ENCODE measurements around the gene REV3L. TPM values are rescaled to one million over a fixed set of nuclear protein-coding genes. Genes with fewer than 3 reads are reported as not detected.

REV3L gene
- total and polyA plus RNA-seq, 4 donors: 3.8 to 17.7 (median 11.2) TPM

DNA sequence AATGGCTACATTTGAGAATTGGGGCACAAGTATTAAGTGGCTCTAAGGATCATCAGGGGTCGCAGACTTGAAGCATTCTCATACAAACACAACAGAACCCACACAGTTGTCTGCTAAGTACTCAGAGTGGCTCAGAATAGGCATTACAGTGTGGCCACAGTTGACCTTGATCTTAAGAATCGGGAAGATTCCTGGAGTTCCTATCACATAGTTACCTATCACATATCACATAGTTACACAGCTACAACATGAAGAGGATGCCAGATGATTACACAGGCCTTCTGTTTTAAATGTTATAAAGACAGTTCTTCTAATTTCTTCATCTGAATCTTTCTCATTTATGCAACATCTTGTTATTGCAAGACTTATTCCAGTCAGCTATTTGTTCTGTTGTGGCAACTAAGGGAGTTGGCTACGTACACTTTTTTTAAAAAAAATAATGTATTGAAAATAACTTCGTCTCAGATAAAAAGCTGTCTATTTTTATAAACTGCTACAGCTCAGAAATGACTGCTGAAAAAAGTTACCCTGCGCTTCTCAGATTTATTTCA lies 129.0 kb downstream of the REV3L start:
- Histone ChIP-seq H3K9ac (ENCODE audit: low read depth in 1 of 2, low read length in 2 of 2) (no peak overlapping the region), H3K9me3 (ENCODE audit: control insufficient read depth in 4 of 4, low read length in 3 of 4) (no peaks in the 10 kb centered on the region), H3K27me3 (ENCODE audit: control insufficient read depth in 4 of 4, insufficient read depth in 4 of 4, low read length in 3 of 4) (no peaks in the 10 kb centered on the region), H3K4me3 (ENCODE audit: low read depth in 1 of 3, low read length in 3 of 3) (no peak overlapping the region), H3K27ac (ENCODE audit: low read depth in 1 of 2, low read length in 2 of 2) (no peak overlapping the region), H3K36me3 (ENCODE audit: control insufficient read depth in 4 of 4, insufficient read depth in 3 of 4, low read depth in 1 of 4, low read length in 3 of 4) (peaks cover 0 to 20% (median 7%) of the 10 kb centered on the region in 4 donors), H3K4me1 (ENCODE audit: control insufficient read depth in 4 of 4, insufficient read depth in 4 of 4, low read length in 3 of 4) (peaks cover 0 to 4% (median under 1%) of the 10 kb centered on the region in 4 donors)
- TF ChIP-seq FOXA2 (IDR thresholded peaks at IDR 0.05) (no peak), HNF4A (conservative IDR thresholded peaks at IDR 0.05) (no peak), YY1 (IDR thresholded peaks at IDR 0.05) (no peak), HNF4G (IDR thresholded peaks at IDR 0.05) (no peak), RXRA (IDR thresholded peaks at IDR 0.05) (no peak), RAD21 (IDR thresholded peaks at IDR 0.05) (no peak), NR2F2 (IDR thresholded peaks at IDR 0.05) (no peak), FOXA1 (IDR thresholded peaks at IDR 0.05) (no peak), GABPA (IDR thresholded peaks at IDR 0.05 in 1 of 2, conservative IDR thresholded peaks at IDR 0.05 in 1 of 2) (no peak), EGR1 (IDR thresholded peaks at IDR 0.05; ENCODE audit: low read depth in 2 of 2) (no peak)
- TF ChIP-seq, protein P1, sequence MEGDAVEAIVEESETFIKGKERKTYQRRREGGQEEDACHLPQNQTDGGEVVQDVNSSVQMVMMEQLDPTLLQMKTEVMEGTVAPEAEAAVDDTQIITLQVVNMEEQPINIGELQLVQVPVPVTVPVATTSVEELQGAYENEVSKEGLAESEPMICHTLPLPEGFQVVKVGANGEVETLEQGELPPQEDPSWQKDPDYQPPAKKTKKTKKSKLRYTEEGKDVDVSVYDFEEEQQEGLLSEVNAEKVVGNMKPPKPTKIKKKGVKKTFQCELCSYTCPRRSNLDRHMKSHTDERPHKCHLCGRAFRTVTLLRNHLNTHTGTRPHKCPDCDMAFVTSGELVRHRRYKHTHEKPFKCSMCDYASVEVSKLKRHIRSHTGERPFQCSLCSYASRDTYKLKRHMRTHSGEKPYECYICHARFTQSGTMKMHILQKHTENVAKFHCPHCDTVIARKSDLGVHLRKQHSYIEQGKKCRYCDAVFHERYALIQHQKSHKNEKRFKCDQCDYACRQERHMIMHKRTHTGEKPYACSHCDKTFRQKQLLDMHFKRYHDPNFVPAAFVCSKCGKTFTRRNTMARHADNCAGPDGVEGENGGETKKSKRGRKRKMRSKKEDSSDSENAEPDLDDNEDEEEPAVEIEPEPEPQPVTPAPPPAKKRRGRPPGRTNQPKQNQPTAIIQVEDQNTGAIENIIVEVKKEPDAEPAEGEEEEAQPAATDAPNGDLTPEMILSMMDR (IDR thresholded peaks at IDR 0.05; ENCODE audit: low read depth, low read length, missing input control): no peak
- TF ChIP-seq, protein P2, sequence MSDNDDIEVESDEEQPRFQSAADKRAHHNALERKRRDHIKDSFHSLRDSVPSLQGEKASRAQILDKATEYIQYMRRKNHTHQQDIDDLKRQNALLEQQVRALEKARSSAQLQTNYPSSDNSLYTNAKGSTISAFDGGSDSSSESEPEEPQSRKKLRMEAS (IDR thresholded peaks at IDR 0.05): no peak
- WGBS: 90% methylated on average over 5 of the region's 5 CpGs
- no peak for DNase-seq (ENCODE audit: low spot score)

DNA sequence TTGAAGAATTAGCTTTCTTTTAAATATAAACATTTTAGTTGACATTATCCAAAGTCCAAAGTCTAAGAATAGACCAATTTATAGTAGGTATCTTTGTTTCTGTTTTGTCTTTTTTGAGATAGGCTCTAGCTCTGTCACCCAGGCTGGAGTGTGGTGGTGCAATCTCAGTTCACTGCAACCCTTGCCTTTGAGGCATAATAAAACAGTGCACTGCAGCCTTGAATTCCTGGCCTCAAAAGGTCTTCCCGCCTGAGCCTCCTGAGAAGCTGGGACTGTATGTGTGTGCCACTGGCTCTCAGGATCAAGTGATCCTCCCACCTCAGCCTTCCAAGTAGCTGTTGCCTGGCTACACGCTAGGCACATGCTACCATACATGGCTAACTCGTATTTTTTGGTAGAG lies 135.4 kb downstream of the REV3L start:
- TF ChIP-seq HNF4A (conservative IDR thresholded peaks at IDR 0.05): peak; percentile 18 to 51
- TF ChIP-seq, protein P3, sequence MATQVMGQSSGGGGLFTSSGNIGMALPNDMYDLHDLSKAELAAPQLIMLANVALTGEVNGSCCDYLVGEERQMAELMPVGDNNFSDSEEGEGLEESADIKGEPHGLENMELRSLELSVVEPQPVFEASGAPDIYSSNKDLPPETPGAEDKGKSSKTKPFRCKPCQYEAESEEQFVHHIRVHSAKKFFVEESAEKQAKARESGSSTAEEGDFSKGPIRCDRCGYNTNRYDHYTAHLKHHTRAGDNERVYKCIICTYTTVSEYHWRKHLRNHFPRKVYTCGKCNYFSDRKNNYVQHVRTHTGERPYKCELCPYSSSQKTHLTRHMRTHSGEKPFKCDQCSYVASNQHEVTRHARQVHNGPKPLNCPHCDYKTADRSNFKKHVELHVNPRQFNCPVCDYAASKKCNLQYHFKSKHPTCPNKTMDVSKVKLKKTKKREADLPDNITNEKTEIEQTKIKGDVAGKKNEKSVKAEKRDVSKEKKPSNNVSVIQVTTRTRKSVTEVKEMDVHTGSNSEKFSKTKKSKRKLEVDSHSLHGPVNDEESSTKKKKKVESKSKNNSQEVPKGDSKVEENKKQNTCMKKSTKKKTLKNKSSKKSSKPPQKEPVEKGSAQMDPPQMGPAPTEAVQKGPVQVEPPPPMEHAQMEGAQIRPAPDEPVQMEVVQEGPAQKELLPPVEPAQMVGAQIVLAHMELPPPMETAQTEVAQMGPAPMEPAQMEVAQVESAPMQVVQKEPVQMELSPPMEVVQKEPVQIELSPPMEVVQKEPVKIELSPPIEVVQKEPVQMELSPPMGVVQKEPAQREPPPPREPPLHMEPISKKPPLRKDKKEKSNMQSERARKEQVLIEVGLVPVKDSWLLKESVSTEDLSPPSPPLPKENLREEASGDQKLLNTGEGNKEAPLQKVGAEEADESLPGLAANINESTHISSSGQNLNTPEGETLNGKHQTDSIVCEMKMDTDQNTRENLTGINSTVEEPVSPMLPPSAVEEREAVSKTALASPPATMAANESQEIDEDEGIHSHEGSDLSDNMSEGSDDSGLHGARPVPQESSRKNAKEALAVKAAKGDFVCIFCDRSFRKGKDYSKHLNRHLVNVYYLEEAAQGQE (IDR thresholded peaks at IDR 0.05): no peak
- TF ChIP-seq TAF1 (conservative IDR thresholded peaks at IDR 0.05): no peak
- no peak for TF ChIP-seq HNF4G (IDR thresholded peaks at IDR 0.05)
- Histone ChIP-seq H3K9me3 (ENCODE audit: control insufficient read depth in 4 of 4, low read length in 3 of 4) (no peaks in the 10 kb centered on the region), H3K4me3 (ENCODE audit: low read depth in 1 of 3, low read length in 3 of 3) (no peak overlapping the region), H3K9ac (ENCODE audit: low read depth in 1 of 2, low read length in 2 of 2) (no peak overlapping the region), H3K27me3 (ENCODE audit: control insufficient read depth in 4 of 4, insufficient read depth in 4 of 4, low read length in 3 of 4) (no peaks in the 10 kb centered on the region), H3K27ac (ENCODE audit: low read depth in 1 of 2, low read length in 2 of 2) (no peak overlapping the region), H3K4me1 (ENCODE audit: control insufficient read depth in 4 of 4, insufficient read depth in 4 of 4, low read length in 3 of 4) (peaks cover 0 to 4% (median 2%) of the 10 kb centered on the region in 4 donors), H3K36me3 (ENCODE audit: control insufficient read depth in 4 of 4, insufficient read depth in 3 of 4, low read depth in 1 of 4, low read length in 3 of 4) (peaks cover 2 to 32% (median 16%) of the 10 kb centered on the region in 4 donors)
- WGBS: 90% methylated on average over 3 of the region's 3 CpGs
- no peak for DNase-seq (ENCODE audit: low spot score)
